Measurements from ENCODE around the gene S100A16.
A peak's percentile ranks its signal among the peaks of the same experiment; 100 is the strongest.
"Not testable (repeated sequence)": the region's sequence is repeated elsewhere in the genome, so short reads cannot be mapped to it uniquely, and the experiment has no call there.

S100A16 gene

DNA sequence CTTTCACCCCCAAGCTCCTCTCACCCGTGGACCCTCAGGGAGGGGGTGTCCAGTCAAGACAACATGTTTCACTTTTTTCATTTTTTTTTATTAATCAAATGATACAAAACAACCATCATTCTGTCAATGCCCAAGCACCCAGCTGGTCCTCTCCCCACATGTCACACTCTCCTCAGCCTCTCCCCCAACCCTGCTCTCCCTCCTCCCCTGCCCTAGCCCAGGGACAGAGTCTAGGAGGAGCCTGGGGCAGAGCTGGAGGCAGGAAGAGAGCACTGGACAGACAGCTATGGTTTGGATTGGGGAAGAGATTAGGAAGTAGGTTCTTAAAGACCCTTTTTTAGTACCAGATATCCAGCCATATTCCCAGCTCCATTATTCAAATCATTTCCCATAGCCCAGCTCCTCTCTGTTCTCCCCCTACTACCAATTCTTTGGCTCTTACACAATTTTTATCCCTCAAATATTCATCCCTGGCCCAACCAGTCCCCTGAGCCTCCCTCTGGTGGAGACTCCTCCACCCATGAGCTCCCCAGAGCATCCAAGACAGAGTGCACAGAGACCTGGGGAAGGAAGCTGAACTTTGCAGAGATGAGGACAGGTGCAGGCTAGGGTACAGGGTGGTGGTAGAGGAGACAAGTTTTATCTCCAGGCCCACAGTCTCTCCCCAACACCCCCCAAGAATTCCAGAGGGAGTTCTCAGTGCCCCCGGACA, 1.4 kb upstream of the S100A16 start:
- DNase-seq: no peak

- no peak for DNase-seq
Observed at GRCh38 chr1:153613406-153613805, 469 bp upstream of the S100A16 start.

GRCh38 chr1:153612111-153612754, 704 bp downstream of the S100A16 start:
- DNase-seq: peak in 1 of 2 experiments; percentile 1

- no peak for DNase-seq
Observed at GRCh38 chr1:153611356-153611755, 1.6 kb downstream of the S100A16 start.

DNA sequence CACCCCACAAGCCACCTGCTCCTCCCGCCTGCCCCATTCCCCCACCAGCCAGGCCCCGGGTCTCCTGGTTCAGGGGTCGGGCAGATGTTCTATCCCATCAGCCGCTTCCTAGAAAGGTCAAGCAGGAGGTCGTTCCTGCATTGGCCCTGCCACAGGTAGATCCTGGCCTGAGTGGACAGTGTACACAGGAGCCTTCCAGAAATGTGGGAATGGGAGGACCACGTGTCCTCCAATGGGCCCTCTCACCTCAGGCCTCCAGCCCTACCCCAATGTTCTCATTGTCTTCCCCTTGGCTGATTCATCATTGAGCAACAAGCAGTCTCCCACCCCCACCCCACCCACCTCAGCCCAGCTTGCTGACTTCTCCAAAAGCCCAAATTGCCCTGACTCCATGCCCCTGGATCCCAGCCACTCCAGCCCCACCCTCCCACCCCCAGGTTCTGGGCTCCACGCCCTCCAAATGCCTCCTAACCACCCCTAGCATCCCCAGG, 2.1 kb downstream of the S100A16 start:
- DNase-seq: no peak

GRCh38 chr1:153610334-153610733, 2.6 kb downstream of the S100A16 start:
- DNase-seq: no peak

- DNase-seq: no peak
Observed at GRCh38 chr1:153609585-153609907, 3.4 kb downstream of the S100A16 start.

GRCh38 chr1:153608742-153609584, 4.0 kb downstream of the S100A16 start:
- no peak for DNase-seq

DNA sequence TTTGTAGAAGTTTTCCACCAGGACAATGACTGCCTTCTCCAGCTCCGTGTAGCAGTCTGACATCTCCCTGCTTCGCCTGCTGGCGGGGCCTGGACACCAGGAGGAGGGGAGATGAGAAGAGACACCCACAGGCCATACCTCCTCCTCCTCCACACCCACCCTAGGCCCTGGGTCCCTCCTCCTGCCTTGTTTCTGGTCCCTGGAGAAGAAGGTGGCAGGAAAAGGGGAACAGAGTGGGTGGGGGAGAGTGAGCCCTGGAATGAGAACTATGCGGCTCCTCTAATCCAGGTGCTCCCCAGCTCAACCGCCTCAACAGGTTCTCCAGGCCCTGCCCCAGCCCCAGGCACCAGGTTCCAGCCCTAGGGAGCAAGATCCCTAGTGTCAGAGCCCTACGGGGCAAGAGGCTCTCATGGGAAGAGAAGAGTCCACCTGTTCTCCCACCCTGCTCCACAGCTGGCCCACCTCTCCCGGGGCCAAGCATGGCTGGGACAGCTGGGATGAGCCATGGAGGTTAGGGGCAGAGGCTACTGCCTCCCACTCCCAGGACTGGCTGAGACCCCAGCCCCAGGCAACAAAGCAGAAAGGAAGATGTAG, 4.8 kb downstream of the S100A16 start:
- no peak for DNase-seq

DNA sequence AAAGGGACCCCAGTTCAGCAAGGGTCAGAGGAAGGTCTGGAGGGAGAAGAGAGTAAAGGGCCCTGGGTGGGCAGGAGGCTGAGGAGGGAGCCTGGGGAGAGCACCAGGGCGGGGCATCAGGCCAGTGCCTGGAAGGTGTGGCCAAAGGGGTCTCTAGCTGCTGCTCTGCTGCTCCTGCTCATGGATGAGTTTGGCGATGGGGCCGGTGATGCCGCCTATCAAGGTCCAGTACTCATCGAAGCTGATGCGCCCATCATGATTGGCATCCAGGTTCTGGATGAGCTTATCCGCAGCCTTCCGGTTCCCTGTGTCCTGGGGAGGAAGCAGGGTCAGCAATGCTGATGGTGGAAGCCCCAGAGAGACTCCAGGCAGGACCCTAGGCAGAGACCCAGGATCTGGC, 5.6 kb downstream of the S100A16 start:
- no peak for DNase-seq

GRCh38 chr1:153606194-153606593, 6.7 kb downstream of the S100A16 start:
- no peak for DNase-seq

DNA sequence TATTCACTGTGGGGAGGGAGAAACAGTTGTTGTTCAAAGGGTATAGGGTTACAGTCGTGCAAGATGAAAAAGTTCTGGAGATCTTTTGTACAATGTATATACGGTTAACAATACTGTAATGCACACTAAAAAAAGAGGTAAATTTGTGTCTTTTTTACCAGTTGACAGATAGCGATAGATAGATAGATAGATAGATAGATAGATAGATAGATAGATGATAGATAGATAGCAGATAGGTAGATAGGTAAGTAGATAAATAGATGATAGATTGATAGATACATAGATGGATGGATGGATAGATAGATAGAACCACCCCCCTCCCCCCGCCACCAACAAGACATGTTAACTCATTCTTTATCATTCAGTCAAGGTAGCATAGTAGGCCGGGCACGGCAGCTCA, 10.2 kb downstream of the S100A16 start:
- no peak for DNase-seq

- DNase-seq: no peak
Observed at GRCh38 chr1:153599847-153600246, 13.1 kb downstream of the S100A16 start.

DNA sequence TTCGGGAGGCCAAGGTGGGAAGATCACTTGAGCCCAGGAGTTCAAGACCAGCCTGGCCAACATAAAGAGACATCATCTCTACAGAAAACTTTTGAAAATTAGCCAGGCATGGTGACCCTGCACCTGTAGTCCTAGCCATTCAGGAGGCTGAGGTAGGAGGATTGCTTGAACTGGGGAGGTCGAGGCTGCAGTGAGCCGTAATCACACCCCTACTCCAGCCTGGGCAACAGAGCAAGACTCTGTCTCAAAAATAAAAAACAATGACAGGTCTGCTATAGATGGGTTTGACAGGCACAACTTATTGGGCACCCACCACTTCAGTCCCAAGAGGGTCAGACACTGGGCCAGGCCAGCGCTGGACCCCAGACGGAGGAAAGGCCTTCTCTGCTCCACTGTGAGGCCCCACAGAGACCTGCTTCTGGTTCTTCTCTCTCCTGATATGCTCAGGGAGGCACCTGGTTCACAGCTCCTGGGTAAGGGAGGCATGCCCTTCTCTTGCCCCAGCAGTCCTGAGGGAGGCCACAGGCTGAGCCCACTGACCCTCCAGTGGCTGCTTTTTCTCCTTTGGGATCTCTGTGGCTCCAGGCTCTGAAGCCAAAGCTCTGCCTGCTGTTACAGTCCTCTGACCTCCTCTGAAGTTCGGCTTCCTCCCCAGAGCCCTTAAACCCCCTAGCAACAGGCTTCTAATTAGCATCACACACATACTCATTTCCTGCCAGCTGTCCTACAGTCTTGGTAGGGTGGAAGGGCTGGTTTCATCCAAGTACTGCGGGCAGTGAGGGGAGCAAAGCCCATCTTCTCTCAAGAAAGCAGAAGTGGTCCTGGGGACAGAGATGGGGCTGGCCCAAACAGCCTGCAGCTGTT, 14.4 kb downstream of the S100A16 start:
- no peak for DNase-seq

GRCh38 chr1:153597206-153597605, 15.7 kb downstream of the S100A16 start:
- DNase-seq: no peak

DNA sequence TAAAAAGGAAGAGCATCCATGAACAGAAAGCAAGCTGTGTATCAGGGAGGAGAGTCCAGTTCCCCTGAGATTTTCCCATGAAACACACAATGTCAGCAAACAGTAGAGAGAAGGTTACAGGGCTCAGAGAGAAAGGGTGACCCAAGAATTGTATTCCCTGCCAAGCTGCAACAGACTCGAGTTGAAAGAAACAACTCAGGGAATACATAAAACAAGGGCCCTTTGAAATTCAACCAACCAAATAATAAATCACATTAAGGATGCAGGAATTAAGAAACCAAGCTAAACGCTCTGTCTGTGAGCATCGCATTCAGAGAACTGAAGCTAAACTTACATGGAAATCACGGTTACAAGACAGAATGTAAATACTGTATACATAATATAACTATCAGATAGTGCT, 20.2 kb downstream of the S100A16 start:
- no peak for DNase-seq

DNA sequence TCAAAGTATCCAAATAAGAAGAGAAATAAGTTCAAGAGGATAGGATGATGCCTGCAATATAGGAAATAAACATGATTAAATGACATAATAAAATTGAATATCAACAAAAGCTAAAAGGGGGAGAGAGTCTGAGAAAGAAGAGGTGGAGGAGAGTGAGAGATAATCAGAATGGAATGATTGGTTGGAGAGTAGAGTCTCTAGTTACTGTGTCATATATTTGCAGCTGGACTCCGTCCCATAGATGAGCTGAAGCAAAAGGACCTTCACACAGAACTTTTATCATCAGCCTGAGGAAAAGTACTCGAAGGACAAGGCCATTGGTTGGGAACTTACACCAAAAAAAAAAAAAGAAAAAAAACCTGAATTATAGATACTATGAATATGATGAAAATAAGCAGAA, 24.5 kb downstream of the S100A16 start:
- no peak for DNase-seq

- DNase-seq: not testable (repeated sequence)
Observed at GRCh38 chr1:153588033-153588432, 24.9 kb downstream of the S100A16 start.

- DNase-seq: no peak
Observed at GRCh38 chr1:153587314-153587713, 25.6 kb downstream of the S100A16 start.

DNA sequence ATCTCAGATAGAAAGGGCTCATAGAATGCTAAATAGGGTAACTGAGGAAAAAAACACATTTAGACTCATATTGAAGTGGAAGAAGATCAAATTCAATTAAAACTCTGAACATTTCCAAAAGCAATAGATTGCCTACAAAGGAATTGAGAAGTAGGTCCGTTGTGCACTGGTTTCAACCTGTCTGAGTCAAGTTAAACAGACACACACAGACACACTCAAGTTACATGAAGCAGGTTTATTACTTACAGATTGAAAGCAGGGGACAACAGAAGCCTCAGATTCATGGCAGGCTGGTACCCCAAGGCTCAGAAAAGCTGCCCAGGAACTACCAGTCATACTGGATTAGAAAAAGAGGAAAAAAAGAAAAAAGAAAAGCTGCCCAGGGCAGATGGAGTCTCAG, 26.6 kb downstream of the S100A16 start:
- DNase-seq: no peak

- no peak for DNase-seq
Observed at GRCh38 chr1:153585006-153585405, 27.9 kb downstream of the S100A16 start.

DNA sequence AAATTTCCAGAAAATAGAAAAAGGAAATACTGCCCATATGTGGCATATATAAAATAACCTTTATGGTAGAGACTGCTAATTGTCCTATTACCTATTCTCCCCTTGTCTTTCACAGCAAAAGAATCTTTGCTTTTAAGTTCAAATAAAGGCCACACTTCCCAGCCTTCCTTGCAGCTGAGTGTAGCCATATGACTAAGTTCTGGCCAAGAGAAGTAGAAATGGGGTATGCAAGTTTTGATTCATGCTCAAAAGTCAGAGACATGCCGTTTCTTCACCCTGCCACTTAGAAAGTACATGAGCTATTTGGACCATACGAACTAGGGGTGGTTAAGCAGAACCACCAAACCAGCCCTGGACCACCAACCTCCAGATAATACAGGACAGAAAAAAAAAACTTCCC, 29.0 kb downstream of the S100A16 start:
- no peak for DNase-seq

Measured in cerebellar nuclear complex (tissue), 1 donor.